ENCODE measurements around the gene TSPAN14.
"Not testable (repeated sequence)": the region's sequence is repeated elsewhere in the genome, so short reads cannot be mapped to it uniquely, and the experiment has no call there.

- TF ChIP-seq EZH2 (IDR thresholded peaks at IDR 0.05); POLR2AphosphoS5 (IDR thresholded peaks at IDR 0.05; ENCODE audit: borderline replicate concordance, low read depth, low read length); FOXP2 (optimal IDR thresholded peaks at IDR 0.05; ENCODE audit: control extremely low read depth, extremely low read length, insufficient read depth): not testable (repeated sequence)
These were observed 21.5 kb downstream of the TSPAN14 start for GRCh38 chr10:80475641-80476040.

Data from SK-N-MC (cell line).